OCI-LY1 (cell line): Measurements from ENCODE around the gene CNOT2.

Experiments used
- EZH2 ChIP-seq: fragments of 200-600 bp; sonication (generic), shearing (Covaris generic); IDR thresholded peaks from 2 replicates; pipeline ENCODE4 v1.8.0; 2017; ENCODE audit warnings: borderline replicate concordance, mixed run types, mild to moderate bottlenecking, antibody characterized with exemption, low read length, moderate library complexity, mixed read lengths
- TF ChIP-seq, protein P1 (sequence below): fragments of 200-600 bp; sonication (generic), shearing (Covaris generic); IDR thresholded peaks from 2 replicates; pipeline ENCODE4 v1.5.1; 2017; ENCODE audit warnings: mild to moderate bottlenecking, antibody characterized with exemption, low read length, moderate library complexity, mixed read lengths

DNA sequence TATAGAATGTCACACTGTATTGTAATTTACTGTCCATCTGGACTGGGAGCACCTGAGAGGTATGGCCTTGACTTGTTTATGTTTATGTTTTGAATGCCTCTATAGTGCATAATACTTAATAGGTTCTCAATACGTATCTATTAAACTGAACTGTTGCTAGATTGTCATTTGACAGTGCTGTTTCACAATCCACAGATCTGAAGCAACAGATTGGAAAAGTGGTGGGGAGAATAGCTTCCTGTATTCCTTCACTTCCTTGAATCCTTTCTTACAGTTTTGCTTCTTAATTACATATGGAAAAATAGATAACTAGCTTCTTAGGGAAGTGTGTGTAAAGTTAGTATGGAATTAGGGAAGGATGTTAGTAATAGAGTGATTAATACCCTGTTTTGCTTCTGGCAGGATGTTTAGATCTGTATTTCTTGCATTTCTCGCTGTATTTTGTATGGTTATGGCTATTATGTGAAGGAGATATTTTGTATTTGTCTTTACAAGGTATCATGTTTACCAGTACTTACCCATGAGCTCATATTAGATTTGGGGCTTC lies 4.5 kb downstream of the CNOT2 start:
- TF ChIP-seq, protein P1, sequence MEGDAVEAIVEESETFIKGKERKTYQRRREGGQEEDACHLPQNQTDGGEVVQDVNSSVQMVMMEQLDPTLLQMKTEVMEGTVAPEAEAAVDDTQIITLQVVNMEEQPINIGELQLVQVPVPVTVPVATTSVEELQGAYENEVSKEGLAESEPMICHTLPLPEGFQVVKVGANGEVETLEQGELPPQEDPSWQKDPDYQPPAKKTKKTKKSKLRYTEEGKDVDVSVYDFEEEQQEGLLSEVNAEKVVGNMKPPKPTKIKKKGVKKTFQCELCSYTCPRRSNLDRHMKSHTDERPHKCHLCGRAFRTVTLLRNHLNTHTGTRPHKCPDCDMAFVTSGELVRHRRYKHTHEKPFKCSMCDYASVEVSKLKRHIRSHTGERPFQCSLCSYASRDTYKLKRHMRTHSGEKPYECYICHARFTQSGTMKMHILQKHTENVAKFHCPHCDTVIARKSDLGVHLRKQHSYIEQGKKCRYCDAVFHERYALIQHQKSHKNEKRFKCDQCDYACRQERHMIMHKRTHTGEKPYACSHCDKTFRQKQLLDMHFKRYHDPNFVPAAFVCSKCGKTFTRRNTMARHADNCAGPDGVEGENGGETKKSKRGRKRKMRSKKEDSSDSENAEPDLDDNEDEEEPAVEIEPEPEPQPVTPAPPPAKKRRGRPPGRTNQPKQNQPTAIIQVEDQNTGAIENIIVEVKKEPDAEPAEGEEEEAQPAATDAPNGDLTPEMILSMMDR: no peak
- TF ChIP-seq EZH2: no peak
